ENCODE data around the gene GTF2H3.
A peak's percentile ranks its signal among the peaks of the same experiment; 100 is the strongest.

GTF2H3 gene

DNA sequence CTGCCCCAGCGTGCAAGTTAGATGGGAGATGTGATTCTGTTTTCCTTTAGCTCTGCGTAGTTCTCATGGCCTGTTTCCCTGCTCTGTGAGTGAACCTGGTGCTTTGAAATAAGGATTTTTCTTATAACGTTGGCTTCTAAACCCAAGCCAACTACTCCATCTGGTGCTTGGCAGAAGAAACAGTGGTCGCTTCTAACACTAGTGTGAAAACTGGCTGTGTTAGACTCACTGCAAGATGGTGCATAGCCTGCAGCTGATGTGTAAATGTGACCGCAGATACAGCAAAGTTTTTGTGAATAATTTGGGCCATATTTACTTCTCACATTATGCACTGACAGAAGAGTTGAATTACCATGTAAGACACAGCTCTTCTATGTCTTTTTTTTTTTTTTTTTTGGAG lies 12.2 kb downstream of the GTF2H3 start:
- DNase-seq: no peak

DNA sequence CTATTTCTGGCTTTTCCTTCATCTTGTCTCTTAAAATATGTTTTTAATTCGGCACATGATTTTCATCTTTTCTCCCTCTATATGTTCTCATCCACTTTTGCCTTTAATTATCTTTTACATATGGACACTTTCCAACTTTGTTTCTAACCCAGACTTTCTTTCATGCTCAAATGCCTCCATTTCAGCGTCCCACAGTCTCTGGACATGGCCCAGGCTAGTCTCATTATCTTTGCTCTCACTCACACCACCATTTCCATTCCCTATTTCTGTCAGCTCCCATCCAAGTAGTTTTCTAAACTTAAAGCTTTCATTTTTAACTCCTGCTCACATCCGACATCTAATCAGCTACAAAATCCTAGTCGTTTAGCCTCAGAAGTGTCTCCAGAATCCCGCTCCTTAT lies 14.8 kb downstream of the GTF2H3 start:
- no peak for DNase-seq

DNA sequence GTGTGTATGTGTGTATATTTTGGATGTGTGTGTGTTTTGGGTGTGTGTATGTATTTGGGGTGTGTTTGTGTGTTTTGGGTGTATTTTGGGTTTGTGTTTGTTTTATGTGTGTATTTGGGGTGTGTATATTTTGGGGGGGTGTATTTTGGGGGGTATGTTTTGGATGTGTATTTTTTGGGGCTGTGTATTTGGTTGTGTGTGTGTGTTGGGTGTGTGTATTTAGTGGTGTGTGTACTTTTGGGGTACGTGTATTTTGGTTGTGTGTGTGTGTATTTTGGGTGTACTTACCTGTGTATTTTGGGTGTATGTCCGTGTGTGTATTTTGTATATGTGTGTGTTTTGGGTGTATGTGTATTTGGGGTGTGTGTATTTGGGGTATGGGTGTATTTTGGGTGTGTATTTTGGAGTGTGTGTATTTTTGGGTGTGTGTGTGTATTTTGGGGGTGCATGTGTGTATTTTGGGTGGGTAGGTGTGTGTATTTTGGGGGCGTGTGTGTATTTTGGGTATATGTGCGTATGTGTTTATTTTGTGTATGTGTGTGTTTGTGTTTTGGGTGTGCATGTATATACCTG lies 20.6 kb downstream of the GTF2H3 start:
- no peak for DNase-seq

DNA sequence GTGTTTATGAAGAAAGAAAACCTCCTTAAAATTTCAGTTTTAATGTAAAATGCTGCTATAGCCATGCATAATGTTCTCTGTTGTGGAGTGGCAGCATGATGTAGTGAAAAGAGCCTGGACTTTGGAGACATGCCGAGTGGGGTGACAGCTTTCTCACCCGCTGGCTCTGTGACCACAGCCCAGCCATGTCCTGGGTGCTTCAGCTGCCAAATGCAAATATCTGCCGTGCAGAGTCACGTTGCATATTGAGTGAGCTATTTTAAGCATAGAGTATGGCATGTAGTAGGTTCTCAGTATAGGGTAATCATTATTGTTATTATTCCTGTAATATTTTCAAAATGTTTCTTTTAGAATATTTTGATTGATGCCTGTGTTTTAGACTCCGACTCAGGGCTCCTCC lies 21.8 kb downstream of the GTF2H3 start:
- DNase-seq: no peak

DNA sequence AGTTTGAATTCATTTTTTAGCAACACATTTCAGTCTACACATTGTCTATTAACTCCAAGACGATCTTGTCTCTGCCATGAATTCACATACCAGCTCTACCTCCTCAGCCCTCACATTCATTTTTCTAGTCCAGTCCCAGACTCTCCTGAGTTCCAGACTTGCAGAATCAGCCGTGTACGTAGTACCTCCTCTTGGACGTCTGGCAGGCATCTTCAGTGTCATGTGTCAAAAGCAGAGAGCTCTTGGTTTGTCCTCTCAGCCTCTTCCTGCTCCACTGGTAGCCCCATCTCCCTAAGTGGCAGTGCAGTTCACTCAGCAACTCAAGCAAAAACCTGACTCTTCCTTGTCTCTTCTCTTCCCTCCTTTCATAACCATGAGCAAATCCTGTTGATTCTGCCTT lies 22.8 kb downstream of the GTF2H3 start:
- no peak for DNase-seq

DNA sequence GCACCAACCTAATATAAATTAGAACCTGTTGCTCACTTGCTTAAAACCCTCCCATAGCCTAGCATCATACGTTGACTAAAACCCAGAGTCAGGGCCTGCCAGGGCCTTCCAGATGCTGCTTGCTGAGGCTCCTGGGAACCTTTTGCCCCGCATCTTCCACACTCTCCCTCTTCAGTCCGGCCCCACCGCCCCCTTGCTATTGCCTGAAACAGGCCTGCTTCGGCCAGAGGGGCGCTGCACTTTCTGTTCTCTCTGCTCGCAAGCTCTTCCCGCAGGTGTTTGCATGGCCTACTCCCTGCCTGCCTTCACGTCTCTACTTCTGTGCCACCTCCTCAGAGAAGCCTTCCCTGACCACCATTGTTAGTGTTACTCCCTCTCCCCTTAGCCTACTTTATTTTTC lies 23.6 kb downstream of the GTF2H3 start:
- no peak for DNase-seq

DNA sequence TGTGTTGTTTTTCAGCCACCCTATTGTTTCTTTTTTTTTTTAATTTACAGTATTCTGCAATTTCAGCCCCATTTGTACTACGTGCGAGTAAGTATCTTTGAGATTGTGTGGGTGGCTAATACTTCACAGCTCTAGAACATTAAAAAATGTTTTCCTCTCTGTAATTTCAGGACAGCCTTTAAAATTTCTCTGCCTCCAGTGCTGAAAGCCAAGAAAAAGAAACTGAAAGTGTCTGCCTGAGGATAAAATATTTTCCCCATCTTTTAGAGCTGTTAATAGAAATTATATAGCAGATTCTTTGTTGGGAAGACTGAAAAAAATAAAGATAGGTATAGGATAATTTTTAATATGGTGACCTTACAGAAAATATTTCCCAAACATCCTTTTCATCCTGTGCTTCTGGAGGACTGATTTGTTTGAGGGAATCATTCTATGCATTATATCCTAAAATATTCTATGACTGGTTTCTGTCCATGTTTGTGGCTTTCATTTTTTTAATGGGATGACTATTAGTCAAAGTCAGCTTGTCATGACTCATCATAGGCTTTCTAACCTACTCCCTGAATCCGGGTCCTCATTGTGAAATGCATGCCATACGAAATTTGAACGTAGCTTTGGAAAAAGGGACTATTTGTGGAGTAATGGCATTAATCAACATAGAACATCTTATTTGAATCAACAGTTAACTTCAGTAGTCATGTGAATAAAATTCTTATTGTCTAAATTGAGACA lies 26.5 kb downstream of the GTF2H3 start:
- no peak for DNase-seq

- DNase-seq: no peak
Observed at GRCh38 chr12:123667771-123668170, 34.1 kb downstream of the GTF2H3 start.

DNA sequence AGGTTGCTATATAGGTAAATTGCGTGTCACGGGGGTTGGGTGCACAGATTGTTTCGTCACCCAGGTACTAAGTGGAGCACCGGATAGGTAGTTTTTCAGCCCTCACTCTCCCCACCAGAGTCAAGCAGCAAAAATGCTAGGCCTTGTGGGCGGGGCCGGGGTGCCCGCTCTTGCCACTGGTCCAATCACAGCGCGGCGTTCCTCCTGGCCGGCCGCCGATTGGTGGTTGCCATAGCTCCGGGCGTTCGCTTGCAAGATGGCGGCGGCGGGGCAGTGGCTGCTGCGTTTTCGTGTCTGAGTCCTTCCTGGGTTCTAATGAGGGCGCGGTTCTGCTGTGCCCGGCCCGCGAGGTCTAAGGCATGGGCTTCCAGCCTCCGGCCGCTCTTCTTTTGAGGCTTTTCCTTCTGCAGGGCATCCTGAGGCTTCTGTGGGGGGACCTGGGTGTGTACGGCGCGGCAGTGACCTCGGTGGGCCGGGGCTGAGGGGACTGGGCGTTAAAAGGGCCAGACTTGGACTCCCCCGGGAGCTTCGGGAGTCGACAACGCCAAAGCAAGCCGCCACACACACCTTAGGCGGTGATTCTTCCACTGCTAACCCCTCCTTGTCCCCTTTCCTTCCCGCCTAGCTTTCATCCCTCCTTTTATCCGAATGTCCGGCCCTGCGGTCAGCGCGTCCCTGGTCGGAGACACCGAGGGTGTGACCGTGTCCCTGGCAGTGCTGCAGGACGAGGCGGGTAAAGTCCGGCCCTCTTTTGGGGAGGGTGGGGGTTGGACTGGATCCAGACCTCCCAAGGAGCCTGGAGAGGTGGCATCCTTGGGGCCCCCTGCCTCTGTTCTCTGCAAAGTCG lies 37.5 kb downstream of the GTF2H3 start, which contains the start of gene TCTN2:
TSS of gene TCTN2 (plus strand) at position 232 of the 847 bp plus-strand sequence. CDS start at position 360, 128 bp downstream.
- DNase-seq: peak; percentile 96

- DNase-seq: no peak
Observed at GRCh38 chr12:123671876-123672275, 38.2 kb downstream of the GTF2H3 start.

DNA sequence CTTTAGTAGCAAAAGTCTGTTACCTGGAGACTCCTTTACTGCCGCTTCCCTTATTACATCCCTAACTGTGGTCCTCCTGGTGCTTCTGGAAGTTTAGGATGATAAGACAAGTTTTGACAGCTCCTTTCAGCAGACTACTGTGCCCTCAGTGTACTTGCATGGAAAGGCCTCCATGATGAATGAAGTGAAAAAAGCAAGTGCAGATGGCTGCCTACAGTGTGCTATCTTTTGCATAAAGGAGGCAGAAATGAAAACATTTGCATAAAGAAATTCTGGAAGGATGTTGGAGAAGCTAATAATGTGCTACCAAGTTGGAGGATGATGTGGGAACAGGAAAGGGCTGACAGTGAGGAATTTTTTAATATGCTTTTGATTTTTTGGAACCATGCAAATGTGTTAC lies 41.8 kb downstream of the GTF2H3 start:
- DNase-seq: no peak

DNA sequence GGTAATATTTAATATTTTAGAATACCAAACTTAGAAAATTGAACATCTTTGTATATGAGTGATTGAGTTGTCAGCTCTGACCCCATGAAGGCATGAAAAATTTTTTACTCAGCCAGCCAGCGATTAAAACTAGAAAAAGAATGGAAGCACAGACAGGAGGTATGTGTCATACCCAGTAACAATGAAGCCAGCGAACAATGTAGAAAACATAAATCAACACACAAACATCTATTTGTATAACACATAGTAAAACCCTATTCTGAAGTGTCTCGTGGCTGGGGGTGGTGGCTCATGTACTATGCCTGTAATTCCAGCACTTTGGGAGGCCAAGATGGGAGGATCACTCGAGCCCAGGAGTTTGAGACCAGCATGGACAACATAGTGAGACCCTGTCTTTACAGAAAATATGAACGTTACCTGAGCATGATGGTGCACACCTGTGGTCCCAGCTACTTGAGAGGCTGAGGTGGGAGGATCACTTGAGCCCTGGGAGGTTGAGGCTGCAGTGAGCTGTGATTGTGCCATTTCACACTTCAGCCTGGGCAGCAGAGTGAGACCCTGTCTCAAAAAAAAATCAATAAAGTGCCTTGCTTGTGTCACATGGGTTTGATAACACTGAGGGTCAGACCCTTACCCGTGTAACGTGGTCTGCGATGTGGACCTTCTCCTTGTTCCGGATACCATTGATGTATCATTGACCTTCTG lies 43.1 kb downstream of the GTF2H3 start:
- no peak for DNase-seq

- DNase-seq: no peak
Observed at GRCh38 chr12:123678981-123679380, 45.4 kb downstream of the GTF2H3 start.

DNA sequence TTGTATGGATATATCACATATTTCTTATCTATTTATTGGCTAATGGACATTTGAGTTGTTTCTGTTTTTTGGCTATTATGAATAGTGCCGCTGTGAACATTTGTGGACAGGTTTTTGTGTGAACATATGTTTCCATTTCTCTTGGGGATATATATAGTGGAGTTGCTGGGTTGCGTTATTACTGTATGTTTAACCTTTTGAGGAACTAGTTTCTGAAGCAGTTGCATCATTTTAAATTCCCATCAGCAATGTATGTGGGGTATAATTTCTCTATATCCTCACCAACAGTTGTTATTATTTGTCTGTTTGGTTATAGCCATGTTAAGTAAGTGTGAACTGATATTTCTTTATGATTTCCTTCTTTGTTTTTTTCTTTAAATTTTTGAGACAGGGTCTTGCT lies 48.0 kb downstream of the GTF2H3 start:
- no peak for DNase-seq

- DNase-seq: no peak
Observed at GRCh38 chr12:123683964-123684363, 50.3 kb downstream of the GTF2H3 start.

- DNase-seq: no peak
Observed at GRCh38 chr12:123686636-123687190, 53.1 kb downstream of the GTF2H3 start.

- no peak for DNase-seq
Observed at GRCh38 chr12:123690191-123690840, 56.7 kb downstream of the GTF2H3 start.

DNA sequence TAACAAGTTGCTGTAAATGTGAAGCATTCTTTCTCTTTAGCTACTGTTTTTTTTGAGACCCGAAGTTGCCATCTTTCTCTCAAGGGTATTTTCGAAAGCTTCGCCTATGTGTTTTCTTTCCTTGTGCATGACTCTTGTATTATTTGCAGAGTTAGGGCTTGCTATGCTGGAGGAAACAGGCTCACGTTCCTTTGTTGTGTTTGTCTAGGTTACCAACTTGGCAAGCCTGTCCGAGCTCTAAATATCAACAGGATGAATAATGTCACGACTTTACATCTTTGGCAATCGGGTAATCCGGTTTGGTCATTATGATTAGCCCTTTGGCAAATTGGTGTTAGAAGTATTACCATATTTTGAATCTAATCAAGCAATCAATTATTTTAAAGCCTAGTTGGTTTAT lies 62.6 kb downstream of the GTF2H3 start:
- DNase-seq: no peak

DNA sequence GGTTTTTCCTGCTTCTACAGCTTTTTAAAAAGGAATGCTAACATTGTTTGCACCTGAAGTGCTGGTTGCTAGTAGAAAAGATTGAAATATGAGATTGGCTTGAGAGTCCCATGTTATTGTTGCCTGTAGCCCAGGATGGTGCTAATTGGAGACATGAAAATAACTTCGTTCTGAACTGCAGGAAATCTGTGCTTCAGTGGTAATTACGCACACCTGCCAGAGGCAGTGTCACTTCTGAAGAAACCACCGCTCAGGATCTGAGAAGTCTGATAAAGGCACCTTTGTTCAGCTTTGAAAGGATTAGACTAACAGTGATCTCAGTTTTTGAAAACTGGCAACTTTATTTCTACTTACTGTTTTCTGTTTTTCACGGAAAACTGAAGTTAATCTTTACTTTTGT lies 63.0 kb downstream of the GTF2H3 start:
- DNase-seq: no peak

DNA sequence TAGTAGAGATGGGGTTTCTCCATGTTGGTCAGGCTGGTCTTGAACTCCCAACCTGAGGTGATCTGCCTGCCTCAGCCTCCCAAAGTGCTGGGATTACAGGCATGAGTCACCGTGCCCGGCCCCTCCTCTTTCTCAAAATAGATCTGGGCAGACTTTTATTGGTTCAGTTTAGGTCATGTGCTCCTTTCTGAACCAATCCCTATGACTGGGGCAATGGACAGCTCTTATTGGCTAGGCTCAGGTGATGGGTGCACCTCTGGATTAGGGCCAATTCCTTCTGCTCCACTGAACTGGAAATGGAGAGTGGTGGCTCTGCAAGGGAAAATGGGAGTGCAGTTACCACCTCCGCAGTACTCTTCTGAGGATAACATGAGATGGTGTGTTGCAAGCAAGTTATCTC lies 72.3 kb downstream of the GTF2H3 start:
- no peak for DNase-seq

GRCh38 chr12:123707466-123707865 lies 73.8 kb downstream of the GTF2H3 start:
- no peak for DNase-seq
